HL-60 (cell line): ENCODE results near the gene MTCL1.

Source experiments
- DNase-seq, 2 experiments: peaks; one replicate each; pipeline ENCODE4 v3.0.0-alpha.2; 2010 to 2020; ENCODE audit warnings: low read depth in 1 of 2, low spot score in 1 of 2
- H3K27ac ChIP-seq: fragments of 250-450 bp; sonication (Bioruptor Pico); replicated peaks from 2 replicates; pipeline ENCODE4 v1.5.1; 2020; ENCODE audit warnings: mild to moderate bottlenecking, moderate library complexity
- H3K27me3 ChIP-seq: fragments of 250-450 bp; sonication (Bioruptor Pico); 2 replicates; pipeline ENCODE4 v1.5.1; 2021; ENCODE audit warnings: mild to moderate bottlenecking, moderate library complexity; ENCODE audit not compliant: insufficient read depth, poor library complexity, severe bottlenecking
- H3K4me3 ChIP-seq: replicated peaks from 2 replicates; pipeline ENCODE4 v1.5.1; 2011; ENCODE audit warnings: mild to moderate bottlenecking, control low read depth, low read length; ENCODE audit not compliant: insufficient read depth
- GABPA ChIP-seq: IDR thresholded peaks from 2 replicates; pipeline ENCODE4 v1.6.1; 2012; ENCODE audit warnings: low read depth
- POLR2AphosphoS5 ChIP-seq: IDR thresholded peaks from 2 replicates; pipeline ENCODE4 v1.6.1; 2012; ENCODE audit warnings: low read depth
- SPI1 ChIP-seq: IDR thresholded peaks from 2 replicates; pipeline ENCODE4 v1.6.1; 2012; ENCODE audit warnings: low read depth, mild to moderate bottlenecking, borderline replicate concordance
- TF ChIP-seq, protein P1 (sequence below): IDR thresholded peaks from one replicate; pipeline ENCODE4 v1.5.1; 2011; ENCODE audit warnings: low read length, control low read depth, inconsistent platforms; ENCODE audit not compliant: insufficient read depth
- TF ChIP-seq, protein P2 (sequence below): IDR thresholded peaks from 2 replicates; pipeline ENCODE4 v1.6.1; 2012; ENCODE audit warnings: low read depth; ENCODE audit not compliant: insufficient replicate concordance

Gene MTCL1

DNA sequence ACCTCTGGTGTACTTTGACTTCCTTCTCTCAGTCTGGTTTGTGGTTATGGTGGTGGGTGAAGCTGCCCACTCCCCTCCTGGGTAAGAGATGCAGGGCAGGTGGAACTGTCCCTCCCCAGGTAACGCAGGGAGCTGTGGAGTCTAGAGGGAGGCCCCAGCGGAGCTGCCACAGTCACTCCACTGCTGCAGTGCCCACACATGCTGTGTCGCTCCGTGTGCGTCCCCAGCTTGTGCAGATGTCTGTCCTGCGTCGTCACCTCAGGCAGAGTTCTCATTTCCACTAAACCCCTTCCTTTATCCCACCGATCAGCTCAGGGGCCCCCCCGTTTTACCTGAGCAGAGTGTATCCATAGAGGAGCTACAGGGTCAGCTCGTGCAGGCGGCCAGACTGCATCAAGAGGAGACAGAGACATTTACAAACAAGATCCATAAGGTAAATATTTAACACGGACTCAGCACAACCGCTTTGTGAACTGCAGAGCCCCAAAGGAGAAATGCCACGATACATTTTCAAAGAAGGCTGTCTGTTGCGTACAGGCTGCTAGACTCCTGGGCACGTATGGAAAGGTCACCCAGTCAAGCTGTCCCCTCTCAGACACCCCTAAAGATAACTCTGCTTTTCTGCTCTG is 87.4 kb downstream of the MTCL1 start:
- Histone ChIP-seq H3K4me3 (no peak overlapping the region), H3K27ac (no peak overlapping the region), H3K27me3 (peaks cover 29% of the 10 kb centered on the region)
- DNase-seq = no peak
- TF ChIP-seq, protein P1, sequence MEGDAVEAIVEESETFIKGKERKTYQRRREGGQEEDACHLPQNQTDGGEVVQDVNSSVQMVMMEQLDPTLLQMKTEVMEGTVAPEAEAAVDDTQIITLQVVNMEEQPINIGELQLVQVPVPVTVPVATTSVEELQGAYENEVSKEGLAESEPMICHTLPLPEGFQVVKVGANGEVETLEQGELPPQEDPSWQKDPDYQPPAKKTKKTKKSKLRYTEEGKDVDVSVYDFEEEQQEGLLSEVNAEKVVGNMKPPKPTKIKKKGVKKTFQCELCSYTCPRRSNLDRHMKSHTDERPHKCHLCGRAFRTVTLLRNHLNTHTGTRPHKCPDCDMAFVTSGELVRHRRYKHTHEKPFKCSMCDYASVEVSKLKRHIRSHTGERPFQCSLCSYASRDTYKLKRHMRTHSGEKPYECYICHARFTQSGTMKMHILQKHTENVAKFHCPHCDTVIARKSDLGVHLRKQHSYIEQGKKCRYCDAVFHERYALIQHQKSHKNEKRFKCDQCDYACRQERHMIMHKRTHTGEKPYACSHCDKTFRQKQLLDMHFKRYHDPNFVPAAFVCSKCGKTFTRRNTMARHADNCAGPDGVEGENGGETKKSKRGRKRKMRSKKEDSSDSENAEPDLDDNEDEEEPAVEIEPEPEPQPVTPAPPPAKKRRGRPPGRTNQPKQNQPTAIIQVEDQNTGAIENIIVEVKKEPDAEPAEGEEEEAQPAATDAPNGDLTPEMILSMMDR = no peak
- TF ChIP-seq POLR2AphosphoS5 (no peak), GABPA (no peak)
- TF ChIP-seq, protein P2, sequence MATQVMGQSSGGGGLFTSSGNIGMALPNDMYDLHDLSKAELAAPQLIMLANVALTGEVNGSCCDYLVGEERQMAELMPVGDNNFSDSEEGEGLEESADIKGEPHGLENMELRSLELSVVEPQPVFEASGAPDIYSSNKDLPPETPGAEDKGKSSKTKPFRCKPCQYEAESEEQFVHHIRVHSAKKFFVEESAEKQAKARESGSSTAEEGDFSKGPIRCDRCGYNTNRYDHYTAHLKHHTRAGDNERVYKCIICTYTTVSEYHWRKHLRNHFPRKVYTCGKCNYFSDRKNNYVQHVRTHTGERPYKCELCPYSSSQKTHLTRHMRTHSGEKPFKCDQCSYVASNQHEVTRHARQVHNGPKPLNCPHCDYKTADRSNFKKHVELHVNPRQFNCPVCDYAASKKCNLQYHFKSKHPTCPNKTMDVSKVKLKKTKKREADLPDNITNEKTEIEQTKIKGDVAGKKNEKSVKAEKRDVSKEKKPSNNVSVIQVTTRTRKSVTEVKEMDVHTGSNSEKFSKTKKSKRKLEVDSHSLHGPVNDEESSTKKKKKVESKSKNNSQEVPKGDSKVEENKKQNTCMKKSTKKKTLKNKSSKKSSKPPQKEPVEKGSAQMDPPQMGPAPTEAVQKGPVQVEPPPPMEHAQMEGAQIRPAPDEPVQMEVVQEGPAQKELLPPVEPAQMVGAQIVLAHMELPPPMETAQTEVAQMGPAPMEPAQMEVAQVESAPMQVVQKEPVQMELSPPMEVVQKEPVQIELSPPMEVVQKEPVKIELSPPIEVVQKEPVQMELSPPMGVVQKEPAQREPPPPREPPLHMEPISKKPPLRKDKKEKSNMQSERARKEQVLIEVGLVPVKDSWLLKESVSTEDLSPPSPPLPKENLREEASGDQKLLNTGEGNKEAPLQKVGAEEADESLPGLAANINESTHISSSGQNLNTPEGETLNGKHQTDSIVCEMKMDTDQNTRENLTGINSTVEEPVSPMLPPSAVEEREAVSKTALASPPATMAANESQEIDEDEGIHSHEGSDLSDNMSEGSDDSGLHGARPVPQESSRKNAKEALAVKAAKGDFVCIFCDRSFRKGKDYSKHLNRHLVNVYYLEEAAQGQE = no peak

DNA sequence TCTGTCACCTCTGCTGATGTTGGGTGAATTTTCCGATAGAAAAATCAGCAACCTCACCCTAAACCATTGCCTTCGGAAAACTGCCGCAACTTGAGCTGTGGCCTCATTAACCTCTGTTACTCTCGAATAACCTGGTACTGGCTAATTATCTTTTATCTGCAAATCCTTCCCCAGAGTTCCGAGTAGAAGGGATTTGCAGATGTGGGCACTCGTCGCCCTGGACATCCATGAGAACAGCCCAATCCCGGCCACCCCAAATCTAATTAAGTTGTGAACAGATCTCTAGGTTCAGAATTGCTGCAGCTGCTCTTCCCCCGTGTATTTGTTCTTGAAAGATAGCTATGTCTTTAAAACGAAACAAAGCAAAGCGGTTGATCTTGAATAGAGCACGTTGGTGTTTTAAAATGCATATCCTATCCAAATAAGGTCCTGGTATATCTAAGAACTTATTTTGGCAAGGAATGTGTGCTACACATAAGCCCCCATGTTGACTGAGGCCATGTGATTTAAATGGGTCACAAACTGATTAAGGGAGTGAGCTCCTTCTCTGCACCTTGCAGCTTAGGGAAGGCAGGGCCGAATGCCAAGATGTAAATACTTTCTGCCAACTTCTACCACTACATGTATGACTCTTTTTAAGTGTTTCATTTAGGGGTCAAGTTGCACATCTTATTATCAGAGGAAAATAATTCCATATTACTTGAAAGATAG is 88.2 kb downstream of the MTCL1 start:
- no peak for TF ChIP-seq POLR2AphosphoS5
- TF ChIP-seq, protein P2 = no peak
- TF ChIP-seq, protein P1 = no peak
- TF ChIP-seq GABPA = no peak
- no peak for TF ChIP-seq SPI1

DNA sequence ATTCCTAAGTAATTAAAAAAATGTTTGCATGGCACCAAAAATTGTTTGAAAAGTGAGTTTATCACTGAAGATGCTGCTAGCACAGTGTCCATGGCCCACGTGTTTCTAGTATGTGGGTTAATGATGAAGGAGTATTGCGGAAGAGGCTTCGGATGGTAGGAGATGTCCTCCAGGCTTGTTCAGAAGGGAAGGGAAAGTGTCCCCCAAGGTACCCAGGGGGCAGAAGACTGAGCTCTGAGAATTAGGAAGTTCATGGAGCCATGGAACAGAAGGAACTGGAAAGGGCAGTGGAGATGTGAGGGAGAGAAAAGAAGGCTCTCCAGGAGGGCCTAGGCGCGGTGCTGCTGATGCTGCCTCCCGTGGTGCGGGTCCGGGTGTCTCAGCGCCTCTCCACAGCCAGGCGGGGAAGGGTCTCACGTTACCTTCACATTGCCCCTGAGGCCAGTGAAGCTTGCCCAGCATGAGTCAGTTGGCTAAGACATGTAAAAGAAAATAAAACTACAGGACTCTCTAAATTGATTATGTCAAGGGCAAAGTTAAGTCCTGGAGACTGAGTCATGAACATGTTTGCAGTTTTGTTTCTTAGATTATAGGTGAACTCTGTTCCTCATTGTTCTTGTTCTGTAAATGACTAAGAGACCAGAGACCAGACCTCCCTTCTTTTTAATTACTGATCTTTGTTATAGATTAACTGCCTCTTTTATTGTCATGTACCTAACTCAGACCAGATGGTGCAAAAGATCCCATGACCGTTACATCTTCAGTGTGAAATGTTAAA is 89.0 kb downstream of the MTCL1 start:
- H3K4me3 ChIP-seq = no peak overlapping the region
- H3K27me3 ChIP-seq = peaks cover 28% of the 10 kb centered on the region
- TF ChIP-seq, protein P2 = no peak
- no peak for DNase-seq
- no peak overlapping the region for H3K27ac ChIP-seq

More for the DNA sequence above, 88.2 kb downstream of the MTCL1 start:
- Histone ChIP-seq H3K27me3 (peaks cover 26% of the 10 kb centered on the region), H3K27ac (no peak overlapping the region), H3K4me3 (no peak overlapping the region)
- no peak for DNase-seq
